Upper lobe of left lung (tissue), 6 donors: ENCODE data around the gene IMMP2L. TPM values are rescaled to one million over a fixed set of nuclear protein-coding genes. Genes with fewer than 3 reads are reported as not detected.

Experiments
- ATAC-seq, 2 donors: fragments of 200-7000 bp; cut with Tn5 transposase; one replicate each; pipeline ENCODE4 v1.9.1; 2022; ENCODE audit warnings: mild to moderate bottlenecking in 2 of 2, moderate library complexity in 2 of 2; ENCODE audit not compliant: low FRiP score in 2 of 2
- DNase-seq, 2 donors: peaks; one replicate each; pipeline ENCODE4 v3.0.0-alpha.2; 2019 to 2020
- H3K27ac ChIP-seq, 4 donors: fragments of 200-600 bp; sonication (generic); one replicate each; pipeline ENCODE4 v1.5.1; 2016 to 2019
- H3K27me3 ChIP-seq, 4 donors: fragments of 200-600 bp; sonication (generic); one replicate each; pipeline ENCODE4 v1.5.1; 2017 to 2019
- H3K36me3 ChIP-seq, 4 donors: fragments of 200-600 bp; sonication (generic); one replicate each; pipeline ENCODE4 v1.5.1; 2016 to 2019
- H3K4me1 ChIP-seq, 4 donors: fragments of 200-600 bp; sonication (generic); one replicate each; pipeline ENCODE4 v1.5.1; 2018 to 2019
- H3K4me3 ChIP-seq, 4 donors: fragments of 200-600 bp; sonication (generic); one replicate each; pipeline ENCODE4 v1.5.1; 2017 to 2019; ENCODE audit warnings: mild to moderate bottlenecking in 2 of 4, moderate library complexity in 1 of 4
- H3K9me3 ChIP-seq, 4 donors: fragments of 200-600 bp; sonication (generic); one replicate each; pipeline ENCODE4 v1.5.1; 2018 to 2019
- CTCF ChIP-seq, 6 experiments: fragments of 450-650 bp in 4 of 6; fragments of 200-600 bp in 2 of 6; sonication (generic) in 2 of 6; IDR thresholded peaks; one replicate each; pipeline ENCODE4 v1.5.1; 2016 to 2019; ENCODE audit warnings: antibody characterized with exemption in 6 of 6
- EP300 ChIP-seq, 4 donors: sonication (generic); formaldehyde crosslinking; IDR thresholded peaks; one replicate each; pipeline ENCODE4 v1.5.1; 2017; ENCODE audit warnings: antibody characterized with exemption in 4 of 4, control low read depth in 2 of 4
- POLR2A ChIP-seq, 4 donors: fragments of 450-650 bp; IDR thresholded peaks; one replicate each; pipeline ENCODE4 v1.5.1; 2016 to 2017; ENCODE audit warnings: antibody characterized with exemption in 4 of 4, mild to moderate bottlenecking in 2 of 4
- POLR2AphosphoS5 ChIP-seq, 2 donors: sonication (generic); formaldehyde crosslinking; IDR thresholded peaks; one replicate each; pipeline ENCODE4 v1.5.1; 2017; ENCODE audit warnings: antibody characterized with exemption in 2 of 2
- WGBS, 2 donors: methylation state at CpG; one replicate each; pipeline ENCODE4 v1.1.5; 2017 to 2018; 5-methylcytosine and 5-hydroxymethylcytosine counted together
- total RNA-seq, 6 donors: library from RNA; depleted of rRNA in 4 of 6; stranded (reverse); fragments of >200 nt in 4 of 6; gene quantifications; one replicate each; pipeline versions ENCODE4 v1.1.0 to v1.2.1, GENCODE V29; 2016 to 2021
- donor health status: DM: no; HTN: no; CAD: no; lungs with moderate emphysema.
- donor health status: DM: no; HTN: yes; CAD: no; lungs with severe emphysema.

The IMMP2L gene
- total RNA-seq, 6 donors from 2014 or later, result 7.1 to 17.5 (median 11.3) TPM

GRCh38 chr7:111140091-111140865, 422.0 kb downstream of the IMMP2L start:
- no peak for DNase-seq
- no peak for TF ChIP-seq POLR2A (IDR thresholded peaks at IDR 0.05)
- no peak for TF ChIP-seq CTCF (IDR thresholded peaks at IDR 0.05)
- TF ChIP-seq EP300 (IDR thresholded peaks at IDR 0.05), result no peak
- TF ChIP-seq POLR2AphosphoS5 (IDR thresholded peaks at IDR 0.05), result no peak
- WGBS, 2 donors, result 85 to 88% methylated on average over 2 of the region's 2 CpGs
- H3K27ac ChIP-seq, result no peak overlapping the region
- no peaks in the 10 kb centered on the region for H3K36me3 ChIP-seq
- H3K9me3 ChIP-seq, result no peaks in the 10 kb centered on the region
- ATAC-seq, result no peak
- no peaks in the 10 kb centered on the region for H3K27me3 ChIP-seq
- peaks cover 9 to 13% (median 10%) of the 10 kb centered on the region in 4 donors for H3K4me1 ChIP-seq
- no peak overlapping the region for H3K4me3 ChIP-seq

- H3K4me1 ChIP-seq, result peaks cover 9 to 13% (median 10%) of the 10 kb centered on the region in 4 donors
- TF ChIP-seq EP300 (IDR thresholded peaks at IDR 0.05), result no peak
- ATAC-seq (no peak), DNase-seq (no peak)
- no peak overlapping the region for H3K4me3 ChIP-seq
- H3K27ac ChIP-seq, result peak overlapping the region in 2 of 4 donors; percentile 2 to 25
- no peaks in the 10 kb centered on the region for H3K36me3 ChIP-seq
- H3K9me3 ChIP-seq, result no peaks in the 10 kb centered on the region
- no peaks in the 10 kb centered on the region for H3K27me3 ChIP-seq
These were observed 423.7 kb downstream of the IMMP2L start for GRCh38 chr7:111138586-111138985.

GRCh38 chr7:111138193-111138569, 424.1 kb downstream of the IMMP2L start:
- Histone ChIP-seq H3K4me1 (peaks cover 9 to 13% (median 10%) of the 10 kb centered on the region in 4 donors), H3K4me3 (no peak overlapping the region), H3K27ac (peak overlapping the region in 3 of 4 donors; percentile 2 to 25 (median 5)), H3K36me3 (no peaks in the 10 kb centered on the region), H3K27me3 (no peaks in the 10 kb centered on the region), H3K9me3 (no peaks in the 10 kb centered on the region)
- ATAC-seq (peak in 1 of 2 donors; percentile 51), DNase-seq (no peak)
- TF ChIP-seq CTCF (IDR thresholded peaks at IDR 0.05) (no peak), EP300 (IDR thresholded peaks at IDR 0.05) (no peak), POLR2AphosphoS5 (IDR thresholded peaks at IDR 0.05) (no peak), POLR2A (IDR thresholded peaks at IDR 0.05) (no peak)
- 15 to 21% methylated on average over 2 of the region's 2 CpGs for WGBS, 2 donors

- peak overlapping the region in 3 of 4 donors; percentile 2 to 25 (median 5) for H3K27ac ChIP-seq
- 51 to 74% methylated on average over 4 of the region's 4 CpGs for WGBS, 2 donors
- no peaks in the 10 kb centered on the region for H3K9me3 ChIP-seq
- DNase-seq (peak in 1 of 2 donors; percentile 23), ATAC-seq (peak in 1 of 2 donors; percentile 14)
- no peaks in the 10 kb centered on the region for H3K27me3 ChIP-seq
- no peak for TF ChIP-seq CTCF (IDR thresholded peaks at IDR 0.05)
- TF ChIP-seq POLR2A (IDR thresholded peaks at IDR 0.05), result no peak
- TF ChIP-seq EP300 (IDR thresholded peaks at IDR 0.05), result no peak
- no peak for TF ChIP-seq POLR2AphosphoS5 (IDR thresholded peaks at IDR 0.05)
- H3K4me1 ChIP-seq, result peaks cover 9 to 13% (median 10%) of the 10 kb centered on the region in 4 donors
- no peaks in the 10 kb centered on the region for H3K36me3 ChIP-seq
- H3K4me3 ChIP-seq, result no peak overlapping the region
These were observed 424.7 kb downstream of the IMMP2L start for GRCh38 chr7:111137296-111138192.

GRCh38 chr7:111132833-111133232, 429.5 kb downstream of the IMMP2L start:
- no peak overlapping the region for H3K4me3 ChIP-seq
- whole genome bisulfite sequencing, 2 donors, result 72 to 77% methylated on average over 1 of the region's 1 CpG
- H3K9me3 ChIP-seq, result no peaks in the 10 kb centered on the region
- H3K36me3 ChIP-seq, result no peaks in the 10 kb centered on the region
- no peaks in the 10 kb centered on the region for H3K27me3 ChIP-seq
- no peak for ATAC-seq
- DNase-seq, result no peak
- H3K27ac ChIP-seq, result no peak overlapping the region
- peaks cover 1 to 3% (median 2%) of the 10 kb centered on the region in 4 donors for H3K4me1 ChIP-seq
- TF ChIP-seq CTCF (IDR thresholded peaks at IDR 0.05) (no peak), POLR2AphosphoS5 (IDR thresholded peaks at IDR 0.05) (no peak), POLR2A (IDR thresholded peaks at IDR 0.05) (no peak), EP300 (IDR thresholded peaks at IDR 0.05) (no peak)
